GM23338 (cell line): ENCODE results near the gene ENTR1.

ENCODE experiments used
- CREB1 ChIP-seq: fragments of 250-450 bp; sonication (Bioruptor Pico); IDR thresholded peaks from 2 replicates; pipeline ENCODE4 v1.5.0; 2020; ENCODE audit warnings: low read depth, mild to moderate bottlenecking, moderate library complexity
- EZH2 ChIP-seq: fragments of 200-600 bp; sonication (generic); IDR thresholded peaks from one replicate; pipeline ENCODE4 v1.8.0; 2017; ENCODE audit warnings: antibody characterized with exemption, mild to moderate bottlenecking, low read depth; ENCODE audit not compliant: unreplicated experiment
- EZH2phosphoT487 ChIP-seq: fragments of 200-600 bp; sonication (generic); IDR thresholded peaks from one replicate; pipeline ENCODE4 v1.8.1; 2018; ENCODE audit warnings: antibody characterized with exemption; ENCODE audit not compliant: unreplicated experiment
- JUNB ChIP-seq: IDR thresholded peaks from one replicate; pipeline ENCODE4 v1.6.1; 2016; ENCODE audit warnings: antibody characterized with exemption; ENCODE audit not compliant: unreplicated experiment
- NANOG ChIP-seq: IDR thresholded peaks from 2 replicates; pipeline ENCODE4 v1.6.1; 2016; ENCODE audit warnings: antibody characterized with exemption, borderline replicate concordance
- POLR2AphosphoS5 ChIP-seq: IDR thresholded peaks from 2 replicates; pipeline ENCODE4 v1.6.1; 2016; ENCODE audit warnings: antibody characterized with exemption, low read depth
- STAT1 ChIP-seq: IDR thresholded peaks from one replicate; pipeline ENCODE4 v1.6.1; 2016; ENCODE audit warnings: antibody characterized with exemption; ENCODE audit not compliant: unreplicated experiment
- ZNF114 ChIP-seq: fragments of 250-450 bp; sonication (Bioruptor Pico); IDR thresholded peaks from 2 replicates; pipeline ENCODE4 v1.5.0; 2020; ENCODE audit warnings: mild to moderate bottlenecking, moderate library complexity
- ZNF331 ChIP-seq: fragments of 250-450 bp; sonication (Bioruptor Pico); IDR thresholded peaks from 2 replicates; pipeline ENCODE4 v1.5.0; 2020; ENCODE audit warnings: low read depth, mild to moderate bottlenecking, moderate library complexity
- TF ChIP-seq, protein P1 (sequence below), 2 experiments: fragments of 200-600 bp in 1 of 2; sonication (generic) in 1 of 2; conservative IDR thresholded peaks; 2 replicates each; pipeline versions ENCODE4 v1.5.1 to v1.6.1; 2016 to 2017; ENCODE audit warnings: antibody characterized with exemption in 2 of 2, low read depth in 2 of 2, mild to moderate bottlenecking in 2 of 2, moderate library complexity in 1 of 2
- TF ChIP-seq, protein P2 (sequence below): IDR thresholded peaks from 2 replicates; pipeline ENCODE4 v1.6.1; 2016; ENCODE audit warnings: antibody characterized with exemption
- TF ChIP-seq, protein P3 (sequence below): IDR thresholded peaks from one replicate; pipeline ENCODE4 v1.6.1; 2018; ENCODE audit warnings: antibody characterized with exemption; ENCODE audit not compliant: unreplicated experiment

DNA sequence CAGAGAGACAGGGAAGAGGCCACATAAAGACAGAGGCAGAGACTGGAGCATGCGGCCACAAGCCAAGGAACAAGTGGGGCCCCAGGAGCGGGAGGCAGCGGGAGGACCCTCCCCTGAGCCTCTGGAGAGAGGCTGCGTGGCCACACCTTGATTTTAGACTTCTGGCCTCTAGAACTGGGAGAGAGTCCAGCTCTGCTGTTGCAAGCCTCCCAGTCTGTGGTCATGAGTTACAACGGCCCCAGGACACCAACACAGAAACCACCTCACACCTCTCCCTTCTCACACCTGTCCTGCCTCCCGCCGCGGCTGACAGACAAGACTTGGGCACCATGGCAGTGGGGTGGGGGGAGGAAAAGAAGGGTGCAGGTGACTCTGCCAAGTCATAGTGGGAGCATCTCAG lies 27.0 kb upstream of the ENTR1 start:
- TF ChIP-seq, protein P1, sequence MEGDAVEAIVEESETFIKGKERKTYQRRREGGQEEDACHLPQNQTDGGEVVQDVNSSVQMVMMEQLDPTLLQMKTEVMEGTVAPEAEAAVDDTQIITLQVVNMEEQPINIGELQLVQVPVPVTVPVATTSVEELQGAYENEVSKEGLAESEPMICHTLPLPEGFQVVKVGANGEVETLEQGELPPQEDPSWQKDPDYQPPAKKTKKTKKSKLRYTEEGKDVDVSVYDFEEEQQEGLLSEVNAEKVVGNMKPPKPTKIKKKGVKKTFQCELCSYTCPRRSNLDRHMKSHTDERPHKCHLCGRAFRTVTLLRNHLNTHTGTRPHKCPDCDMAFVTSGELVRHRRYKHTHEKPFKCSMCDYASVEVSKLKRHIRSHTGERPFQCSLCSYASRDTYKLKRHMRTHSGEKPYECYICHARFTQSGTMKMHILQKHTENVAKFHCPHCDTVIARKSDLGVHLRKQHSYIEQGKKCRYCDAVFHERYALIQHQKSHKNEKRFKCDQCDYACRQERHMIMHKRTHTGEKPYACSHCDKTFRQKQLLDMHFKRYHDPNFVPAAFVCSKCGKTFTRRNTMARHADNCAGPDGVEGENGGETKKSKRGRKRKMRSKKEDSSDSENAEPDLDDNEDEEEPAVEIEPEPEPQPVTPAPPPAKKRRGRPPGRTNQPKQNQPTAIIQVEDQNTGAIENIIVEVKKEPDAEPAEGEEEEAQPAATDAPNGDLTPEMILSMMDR (conservative IDR thresholded peaks at IDR 0.05; ENCODE audit: low read depth in 2 of 2), result no peak
- TF ChIP-seq POLR2AphosphoS5 (no peak), EZH2phosphoT487 (no peak), EZH2 (no peak), JUNB (no peak), NANOG (no peak), ZNF331 (CRISPR knock-in tag) (no peak), CREB1 (CRISPR knock-in tag) (no peak), STAT1 (no peak), ZNF114 (CRISPR knock-in tag) (no peak)
- TF ChIP-seq, protein P2, sequence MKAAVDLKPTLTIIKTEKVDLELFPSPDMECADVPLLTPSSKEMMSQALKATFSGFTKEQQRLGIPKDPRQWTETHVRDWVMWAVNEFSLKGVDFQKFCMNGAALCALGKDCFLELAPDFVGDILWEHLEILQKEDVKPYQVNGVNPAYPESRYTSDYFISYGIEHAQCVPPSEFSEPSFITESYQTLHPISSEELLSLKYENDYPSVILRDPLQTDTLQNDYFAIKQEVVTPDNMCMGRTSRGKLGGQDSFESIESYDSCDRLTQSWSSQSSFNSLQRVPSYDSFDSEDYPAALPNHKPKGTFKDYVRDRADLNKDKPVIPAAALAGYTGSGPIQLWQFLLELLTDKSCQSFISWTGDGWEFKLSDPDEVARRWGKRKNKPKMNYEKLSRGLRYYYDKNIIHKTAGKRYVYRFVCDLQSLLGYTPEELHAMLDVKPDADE, result no peak
- TF ChIP-seq, protein P3, sequence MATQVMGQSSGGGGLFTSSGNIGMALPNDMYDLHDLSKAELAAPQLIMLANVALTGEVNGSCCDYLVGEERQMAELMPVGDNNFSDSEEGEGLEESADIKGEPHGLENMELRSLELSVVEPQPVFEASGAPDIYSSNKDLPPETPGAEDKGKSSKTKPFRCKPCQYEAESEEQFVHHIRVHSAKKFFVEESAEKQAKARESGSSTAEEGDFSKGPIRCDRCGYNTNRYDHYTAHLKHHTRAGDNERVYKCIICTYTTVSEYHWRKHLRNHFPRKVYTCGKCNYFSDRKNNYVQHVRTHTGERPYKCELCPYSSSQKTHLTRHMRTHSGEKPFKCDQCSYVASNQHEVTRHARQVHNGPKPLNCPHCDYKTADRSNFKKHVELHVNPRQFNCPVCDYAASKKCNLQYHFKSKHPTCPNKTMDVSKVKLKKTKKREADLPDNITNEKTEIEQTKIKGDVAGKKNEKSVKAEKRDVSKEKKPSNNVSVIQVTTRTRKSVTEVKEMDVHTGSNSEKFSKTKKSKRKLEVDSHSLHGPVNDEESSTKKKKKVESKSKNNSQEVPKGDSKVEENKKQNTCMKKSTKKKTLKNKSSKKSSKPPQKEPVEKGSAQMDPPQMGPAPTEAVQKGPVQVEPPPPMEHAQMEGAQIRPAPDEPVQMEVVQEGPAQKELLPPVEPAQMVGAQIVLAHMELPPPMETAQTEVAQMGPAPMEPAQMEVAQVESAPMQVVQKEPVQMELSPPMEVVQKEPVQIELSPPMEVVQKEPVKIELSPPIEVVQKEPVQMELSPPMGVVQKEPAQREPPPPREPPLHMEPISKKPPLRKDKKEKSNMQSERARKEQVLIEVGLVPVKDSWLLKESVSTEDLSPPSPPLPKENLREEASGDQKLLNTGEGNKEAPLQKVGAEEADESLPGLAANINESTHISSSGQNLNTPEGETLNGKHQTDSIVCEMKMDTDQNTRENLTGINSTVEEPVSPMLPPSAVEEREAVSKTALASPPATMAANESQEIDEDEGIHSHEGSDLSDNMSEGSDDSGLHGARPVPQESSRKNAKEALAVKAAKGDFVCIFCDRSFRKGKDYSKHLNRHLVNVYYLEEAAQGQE, result no peak
